Renal pelvis (tissue), 4 donors: Measurements from ENCODE around the gene FIP1L1. TPM values are rescaled to one million over a fixed set of nuclear protein-coding genes. Genes with fewer than 3 reads are reported as not detected.
A peak's percentile ranks its signal among the peaks of the same experiment; 100 is the strongest.

Source experiments
- DNase-seq: peaks from one replicate; pipeline ENCODE4 v3.0.0-alpha.2; 2013
- polyA plus RNA-seq, 3 donors: library from polyadenylated mRNA; unstranded; fragments of 120-200 nt; gene quantifications; one replicate each; pipeline ENCODE4 v1.2.1, GENCODE V29; 2013; ENCODE audit not compliant: insufficient read length in 3 of 3

Gene FIP1L1
- polyA plus RNA-seq, 3 donors, result 86.8 to 103 (median 91.3) TPM

DNA sequence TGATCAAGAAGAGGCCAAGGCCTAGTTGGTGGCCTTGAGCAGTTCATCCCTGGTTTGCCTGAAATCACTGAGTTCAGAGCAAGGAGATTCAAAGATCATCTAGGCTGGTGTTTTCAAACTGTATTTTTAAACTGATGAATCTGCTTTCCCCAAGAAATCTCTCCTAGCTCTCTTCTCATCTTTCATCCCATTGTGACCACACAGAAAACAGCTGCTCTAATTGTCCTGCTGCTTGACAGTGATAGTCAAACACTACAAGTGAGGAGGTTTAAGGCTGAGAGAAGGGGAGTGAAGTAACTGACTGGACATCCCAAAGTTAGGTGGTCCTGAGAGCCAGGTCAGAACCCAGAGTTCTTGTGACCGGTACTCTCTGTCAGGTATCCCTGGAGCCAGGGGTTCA is 122.3 kb downstream of the FIP1L1 start:
- DNase-seq, result no peak

DNA sequence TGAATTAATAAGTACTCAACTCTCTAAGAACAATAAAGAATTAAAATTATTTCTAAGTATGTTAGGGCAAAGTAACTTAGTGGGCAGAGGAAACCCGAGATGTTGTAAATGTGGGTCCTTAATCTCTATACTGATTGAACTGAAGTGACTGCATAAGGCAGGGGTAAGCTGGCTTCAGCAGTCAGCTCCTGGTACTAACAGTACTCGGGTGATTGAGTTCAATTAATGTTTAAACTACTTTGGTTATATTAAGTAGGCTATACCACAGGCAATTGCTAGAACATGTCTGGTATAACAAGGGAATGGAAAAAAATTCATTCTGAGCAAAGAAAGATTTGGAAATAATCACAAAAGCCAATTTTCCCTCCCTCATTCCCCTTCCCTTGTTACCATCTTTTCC is 123.1 kb downstream of the FIP1L1 start:
- peak; percentile 17 for DNase-seq

DNA sequence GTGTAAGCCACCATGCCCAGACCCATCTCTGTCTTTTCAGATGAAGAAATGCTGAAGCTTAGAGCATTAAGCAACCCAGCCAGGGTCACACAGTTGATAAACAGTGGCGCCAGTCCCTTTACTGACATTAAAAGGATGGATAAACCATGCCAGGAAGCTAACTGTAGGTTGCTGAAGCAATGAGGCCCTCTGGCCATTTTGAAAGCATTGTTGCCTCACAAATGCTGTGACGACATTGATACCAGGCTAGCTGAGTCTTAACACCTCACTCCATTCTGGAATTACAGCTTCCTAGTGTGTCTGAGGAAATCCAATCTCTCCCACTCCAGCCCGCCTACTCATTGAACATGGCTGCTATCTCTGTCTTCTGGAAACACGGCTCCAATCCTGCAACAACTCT is 124.1 kb downstream of the FIP1L1 start:
- DNase-seq, result no peak

DNA sequence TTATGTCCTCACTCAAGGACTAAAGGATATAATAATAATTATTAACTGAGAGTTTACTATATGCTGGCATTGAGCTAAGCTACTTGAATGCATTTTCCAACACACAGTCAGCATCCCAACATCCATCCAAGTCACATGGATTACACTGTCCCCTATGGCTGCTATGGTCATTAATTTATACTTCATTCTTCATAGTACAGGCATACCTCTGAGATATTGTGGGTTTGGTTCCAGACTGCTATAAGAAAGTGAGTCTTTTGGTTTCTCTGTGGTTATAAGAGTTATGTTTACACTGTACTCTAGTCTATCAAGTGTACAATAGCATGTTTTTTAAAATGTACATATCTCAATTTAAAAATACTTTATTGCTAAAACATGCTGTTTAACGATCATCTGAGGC is 124.7 kb downstream of the FIP1L1 start:
- no peak for DNase-seq

DNA sequence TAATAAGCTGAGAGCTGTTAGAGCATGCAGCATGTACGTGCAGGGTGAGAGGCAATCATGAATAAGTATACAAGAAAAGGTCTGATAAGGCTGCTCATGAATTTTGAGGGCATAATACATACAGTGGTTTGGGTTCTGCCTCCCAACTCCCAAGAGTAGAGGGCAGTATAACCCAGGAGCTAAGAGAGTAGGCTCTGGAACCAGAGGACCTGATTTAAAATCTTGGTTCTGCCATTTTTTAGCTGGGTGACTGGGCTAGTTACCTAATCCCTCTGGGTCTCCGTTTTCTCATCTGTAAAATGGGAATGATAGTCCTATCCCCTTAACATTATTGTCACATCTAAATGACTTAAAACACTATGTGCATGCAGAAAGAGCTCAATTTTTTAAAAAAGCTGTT is 128.5 kb downstream of the FIP1L1 start:
- DNase-seq, result no peak

DNA sequence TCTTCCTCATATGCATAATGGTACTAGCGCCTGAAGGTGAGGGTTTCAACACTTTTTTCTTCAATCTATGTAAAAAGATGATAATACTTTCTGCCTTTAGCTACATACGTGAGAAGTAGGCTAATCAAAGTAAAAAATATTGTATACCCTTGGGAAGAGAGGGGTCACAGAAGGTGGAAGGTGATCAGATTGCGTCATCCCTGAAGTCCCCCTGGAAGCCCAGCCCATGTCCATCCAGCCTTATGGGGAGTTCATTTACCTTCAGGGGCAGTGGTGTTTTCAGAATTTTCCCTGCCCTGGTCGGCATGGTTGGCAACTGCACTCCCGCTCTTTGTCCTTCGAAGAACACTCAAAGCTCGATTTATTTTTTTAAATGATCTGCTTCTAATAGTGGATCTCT is 129.6 kb downstream of the FIP1L1 start:
- no peak for DNase-seq

DNA sequence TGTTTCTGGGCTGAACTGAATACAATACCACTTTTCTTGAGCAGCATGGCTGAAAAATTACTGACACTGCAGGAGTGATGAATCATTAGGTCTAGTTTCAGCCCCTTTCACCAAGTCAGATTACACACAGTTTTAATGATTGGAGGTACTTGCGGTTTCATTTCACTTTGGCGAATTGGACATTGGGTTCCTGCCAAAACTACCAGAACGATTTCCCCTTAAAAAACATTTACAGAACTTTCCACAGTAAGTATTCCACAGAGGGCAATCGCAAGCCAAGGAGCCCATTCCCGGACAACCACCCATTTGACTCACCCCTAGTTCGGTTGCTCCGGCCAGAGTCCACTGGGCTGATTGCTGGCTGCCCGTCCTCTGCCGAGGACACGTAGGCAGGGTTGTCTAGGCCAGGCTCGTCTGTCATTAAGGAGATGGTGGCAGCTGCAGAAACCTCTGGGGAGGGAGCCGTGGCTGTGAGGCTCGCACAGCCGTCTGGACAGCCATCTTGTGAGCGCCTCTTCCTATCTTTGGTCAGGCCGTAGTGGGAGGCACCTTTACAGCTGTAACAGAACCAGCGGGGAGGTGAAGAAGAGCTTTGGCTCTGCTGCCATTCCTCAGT is 130.3 kb downstream of the FIP1L1 start:
- DNase-seq, result no peak

DNA sequence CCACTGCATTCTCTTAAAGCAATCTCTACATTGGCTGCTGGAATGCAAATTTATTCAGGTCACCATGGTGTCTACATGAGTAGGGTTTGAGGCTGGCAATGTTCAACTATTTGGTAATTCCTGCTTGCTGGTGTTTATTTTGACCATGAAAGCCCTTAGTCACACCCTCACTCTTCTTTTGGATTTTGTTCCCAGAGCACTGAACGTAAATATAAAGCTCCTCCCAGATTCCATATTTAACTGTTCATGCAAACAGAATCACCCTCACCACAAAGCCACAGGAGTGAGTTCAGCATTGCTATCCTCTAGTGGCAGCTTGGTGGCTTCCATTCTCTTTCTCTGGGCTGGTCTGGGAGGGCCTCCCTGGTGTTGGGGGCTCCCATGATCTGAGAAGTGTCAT is 131.0 kb downstream of the FIP1L1 start:
- DNase-seq, result no peak

DNA sequence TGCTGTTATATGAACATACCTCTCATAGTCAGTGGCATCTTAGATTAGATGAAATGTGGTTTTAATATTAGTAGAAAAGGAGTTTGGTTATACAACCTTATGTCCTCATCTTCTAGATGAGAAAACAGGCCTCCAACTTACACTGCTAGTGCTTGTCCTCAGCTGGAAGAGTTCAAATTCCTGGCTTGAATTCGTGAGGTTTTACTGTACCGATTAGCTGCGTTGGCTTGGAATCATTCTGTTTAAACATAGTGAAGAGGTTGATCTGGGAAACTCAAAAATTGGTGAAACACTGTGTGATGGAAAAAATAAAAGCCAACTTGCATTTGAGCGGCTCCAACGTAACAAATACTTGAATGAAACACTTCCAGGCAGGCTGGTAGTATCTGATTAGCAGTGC is 132.9 kb downstream of the FIP1L1 start:
- DNase-seq, result no peak

Other genes with a start within 250 kb of the FIP1L1 start
- gene SCFD2, start 11.6 kb upstream of the FIP1L1 start, polyA plus RNA-seq, result 10 to 100 TPM; 13.7 to 14.5 (median 14.0) TPM
- 10 to 100 TPM; 14.4 to 18.4 (median 14.6) TPM for gene LNX1, start 213.8 kb downstream of the FIP1L1 start, polyA plus RNA-seq